Fibroblast of lung (primary cell): Measurements from ENCODE around the gene FGF4.

ENCODE experiments used
- CTCF ChIP-seq, 2 donors: IDR thresholded peaks in 1 of 2; conservative IDR thresholded peaks in 1 of 2; 1 replicate in 1 of 2; 2 replicates in 1 of 2; pipeline ENCODE4 v1.5.1; 2011 to 2012; ENCODE audit warnings: low read length in 2 of 2, control low read depth in 1 of 2, inconsistent platforms in 1 of 2, low read depth in 1 of 2, mild to moderate bottlenecking in 1 of 2
- EZH2 ChIP-seq: IDR thresholded peaks from 2 replicates; pipeline ENCODE4 v1.5.1; 2012; ENCODE audit warnings: low read length, control low read depth, mild to moderate bottlenecking; ENCODE audit errors: missing control alignments

GRCh38 chr11:69778373-69778772 lies 3.2 kb upstream of the FGF4 start:
- TF ChIP-seq CTCF (conservative IDR thresholded peaks at IDR 0.05 in 1 of 2, IDR thresholded peaks at IDR 0.05 in 1 of 2; ENCODE audit: low read depth in 1 of 2, low read length in 2 of 2) (no peak), EZH2 (no peak)
